ENCODE data around the gene SLC23A1.
"Not testable (repeated sequence)": the region's sequence is repeated elsewhere in the genome, so short reads cannot be mapped to it uniquely, and the experiment has no call there.

Gene SLC23A1

DNA sequence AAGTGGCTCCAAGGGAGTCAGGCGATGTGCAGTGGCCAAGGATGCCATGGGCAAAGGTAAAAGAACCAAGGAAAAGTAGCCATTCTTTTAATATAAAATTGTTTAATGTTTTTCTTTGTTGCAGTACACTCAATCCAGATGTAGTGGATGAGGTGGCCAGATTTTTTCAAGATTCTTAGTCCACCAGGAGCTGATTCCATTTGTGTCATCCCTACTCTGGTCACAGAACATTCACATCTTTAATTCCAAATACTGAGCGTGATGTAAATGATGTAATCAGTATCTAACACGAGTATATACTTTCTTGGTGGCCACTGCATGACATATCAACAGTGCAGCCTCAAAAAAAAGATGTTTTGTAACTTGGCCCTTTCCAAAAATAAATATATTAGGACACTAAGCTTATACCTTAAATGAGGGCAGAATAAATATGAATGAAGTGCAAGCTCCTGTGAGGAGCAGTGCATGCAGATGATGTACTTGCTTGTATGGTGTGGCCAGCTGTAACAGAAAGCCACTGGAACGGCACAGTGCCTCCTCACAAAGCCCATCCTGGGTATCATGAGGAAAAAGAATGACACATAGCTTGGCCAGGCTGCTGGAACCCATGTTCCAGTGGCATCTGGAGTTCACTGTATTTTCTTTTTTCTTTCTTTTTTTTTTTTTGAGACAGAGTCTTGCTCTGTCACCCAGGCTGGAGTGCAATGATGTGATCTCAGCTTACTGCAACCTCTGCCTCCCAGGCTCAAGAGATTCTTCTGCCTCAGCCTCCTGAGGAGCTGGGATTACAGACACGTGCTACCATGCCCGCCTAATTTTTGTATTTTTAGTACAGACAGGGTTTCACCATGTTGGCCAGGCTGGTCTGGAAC lies 27.3 kb upstream of the SLC23A1 start:
- H3K27ac ChIP-seq (replicated peaks; ENCODE audit: low read length) = no peak overlapping the region

DNA sequence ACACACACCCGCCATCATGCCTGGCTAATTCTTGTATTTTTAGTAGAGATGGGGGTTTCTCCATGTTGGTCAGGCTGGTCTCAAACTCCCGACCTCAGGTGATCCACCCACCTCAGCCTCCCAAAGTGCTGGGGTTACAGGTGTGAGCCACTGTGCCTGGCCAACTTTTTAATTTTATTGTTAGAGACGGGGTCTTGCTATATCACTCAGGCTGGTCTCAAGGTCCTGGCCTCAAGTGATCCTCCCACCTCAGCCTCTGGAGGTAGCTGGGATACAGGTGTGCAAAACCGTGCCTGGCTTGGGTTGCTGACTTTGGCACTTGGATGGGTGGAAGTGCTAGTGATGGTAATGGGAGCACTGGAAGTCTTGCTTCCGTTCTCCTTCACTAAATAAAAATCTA lies 26.0 kb upstream of the SLC23A1 start:
- not testable (repeated sequence) for H2BK15ac ChIP-seq (ENCODE audit: low read length); H2BK120ac ChIP-seq (ENCODE audit: low read depth, low read length); H2BK12ac ChIP-seq (ENCODE audit: low read length); H3K14ac ChIP-seq (ENCODE audit: low read length); H2AK5ac ChIP-seq (ENCODE audit: low read depth, low read length); H4K8ac ChIP-seq (ENCODE audit: low read depth, low read length); H4K91ac ChIP-seq (ENCODE audit: low read depth, low read length, poor library complexity); H3K4me1 ChIP-seq (ENCODE audit: control insufficient read depth in 2 of 2, insufficient read depth in 1 of 2, low read depth in 1 of 2, low read length in 2 of 2); H2AFZ ChIP-seq (ENCODE audit: low read length); H3K4me3 ChIP-seq (ENCODE audit: low read length in 2 of 2); H2BK5ac ChIP-seq (ENCODE audit: low read length); H3K9ac ChIP-seq (ENCODE audit: low read depth, low read length, poor library complexity); H3K4me2 ChIP-seq (ENCODE audit: insufficient read depth, low read length, poor library complexity, severe bottlenecking); DNase-seq (ENCODE audit: low spot score); H3K9me3 ChIP-seq (replicated peaks in 1 of 2; ENCODE audit: control insufficient read depth in 2 of 2, insufficient read depth in 1 of 2, low read depth in 1 of 2, low read length in 2 of 2); H3K79me1 ChIP-seq (ENCODE audit: low read depth, low read length); H3K27me3 ChIP-seq (ENCODE audit: control insufficient read depth in 3 of 3, insufficient read depth in 3 of 3, low read depth in 1 of 3, low read length in 3 of 3); H3K23ac ChIP-seq (ENCODE audit: low read depth, low read length, poor library complexity); H3K27ac ChIP-seq (replicated peaks; ENCODE audit: low read length); H3K4ac ChIP-seq (ENCODE audit: low read length); H3K18ac ChIP-seq (ENCODE audit: low read length)
- no CpG with 5 or more reads among the region's 5 CpGs for WGBS, 2 donors (ENCODE audit: extremely low coverage in 2 of 2, insufficient read length in 2 of 2, insufficient replicate concordance in 1 of 2)
- H3K36me3 ChIP-seq (replicated peaks in 1 of 2; ENCODE audit: control insufficient read depth in 2 of 2, insufficient read depth in 2 of 2, low read length in 2 of 2) = peaks cover 6 to 20% of the 10 kb centered on the region in 2 donors

More for the DNA sequence above, 27.3 kb upstream of the SLC23A1 start:
- Histone ChIP-seq H4K8ac (ENCODE audit: low read depth, low read length) (no peak overlapping the region), H2BK120ac (ENCODE audit: low read depth, low read length) (no peak overlapping the region), H2BK15ac (ENCODE audit: low read length) (no peak overlapping the region), H3K4me2 (ENCODE audit: insufficient read depth, low read length, poor library complexity, severe bottlenecking) (no peak overlapping the region), H3K79me1 (ENCODE audit: low read depth, low read length) (no peaks in the 10 kb centered on the region), H3K9ac (ENCODE audit: low read depth, low read length, poor library complexity) (no peak overlapping the region), H3K36me3 (replicated peaks in 1 of 2; ENCODE audit: control insufficient read depth in 2 of 2, insufficient read depth in 2 of 2, low read length in 2 of 2) (peaks cover 8 to 31% of the 10 kb centered on the region in 2 donors), H2AK5ac (ENCODE audit: low read depth, low read length) (no peak overlapping the region), H2BK12ac (ENCODE audit: low read length) (no peak overlapping the region), H3K9me3 (replicated peaks in 1 of 2; ENCODE audit: control insufficient read depth in 2 of 2, insufficient read depth in 1 of 2, low read depth in 1 of 2, low read length in 2 of 2) (no peaks in the 10 kb centered on the region), H3K14ac (ENCODE audit: low read length) (no peak overlapping the region), H3K27me3 (ENCODE audit: control insufficient read depth in 3 of 3, insufficient read depth in 3 of 3, low read depth in 1 of 3, low read length in 3 of 3) (no peaks in the 10 kb centered on the region), H3K18ac (ENCODE audit: low read length) (no peak overlapping the region), H3K4me1 (ENCODE audit: control insufficient read depth in 2 of 2, insufficient read depth in 1 of 2, low read depth in 1 of 2, low read length in 2 of 2) (no peaks in the 10 kb centered on the region), H3K4me3 (ENCODE audit: low read length in 2 of 2) (no peak overlapping the region), H2AFZ (ENCODE audit: low read length) (no peak overlapping the region), H3K23ac (ENCODE audit: low read depth, low read length, poor library complexity) (no peak overlapping the region), H3K4ac (ENCODE audit: low read length) (no peak overlapping the region), H2BK5ac (ENCODE audit: low read length) (no peak overlapping the region), H4K91ac (ENCODE audit: low read depth, low read length, poor library complexity) (no peak overlapping the region)
- no peak for DNase-seq (ENCODE audit: low spot score)
- WGBS, 2 donors (ENCODE audit: extremely low coverage in 2 of 2, insufficient read length in 2 of 2, insufficient replicate concordance in 1 of 2) = no CpG with 5 or more reads among the region's 6 CpGs

DNA sequence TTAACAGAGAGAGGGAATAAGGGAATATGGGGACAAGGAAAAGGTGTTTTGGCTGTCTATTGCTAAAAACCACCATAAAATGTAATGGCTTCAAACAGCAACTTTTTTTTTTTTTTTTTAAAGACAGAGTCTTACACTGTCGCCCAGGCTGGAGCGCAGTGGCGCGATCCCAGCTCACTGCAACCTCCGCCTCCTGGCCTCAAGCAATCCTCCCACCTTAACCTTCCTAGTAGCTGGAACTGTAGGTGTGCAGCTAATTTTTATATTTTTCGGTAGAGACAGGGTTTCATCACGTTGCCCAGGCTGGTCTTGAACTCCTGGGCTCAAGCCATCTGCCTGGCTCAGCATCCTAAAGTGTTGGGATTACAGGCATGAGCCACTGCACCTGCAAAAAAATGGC lies 25.1 kb upstream of the SLC23A1 start:
- Histone ChIP-seq H3K4me1 (ENCODE audit: control insufficient read depth in 2 of 2, insufficient read depth in 1 of 2, low read depth in 1 of 2, low read length in 2 of 2) (peaks cover 3 to 6% of the 10 kb centered on the region in 2 donors), H2BK12ac (ENCODE audit: low read length) (no peak overlapping the region), H3K23ac (ENCODE audit: low read depth, low read length, poor library complexity) (no peak overlapping the region), H2BK5ac (ENCODE audit: low read length) (no peak overlapping the region), H3K4ac (ENCODE audit: low read length) (no peak overlapping the region), H3K9me3 (replicated peaks in 1 of 2; ENCODE audit: control insufficient read depth in 2 of 2, insufficient read depth in 1 of 2, low read depth in 1 of 2, low read length in 2 of 2) (no peaks in the 10 kb centered on the region), H4K8ac (ENCODE audit: low read depth, low read length) (no peak overlapping the region), H4K91ac (ENCODE audit: low read depth, low read length, poor library complexity) (no peak overlapping the region), H2AK5ac (ENCODE audit: low read depth, low read length) (no peak overlapping the region), H3K36me3 (replicated peaks in 1 of 2; ENCODE audit: control insufficient read depth in 2 of 2, insufficient read depth in 2 of 2, low read length in 2 of 2) (peaks cover 6 to 14% of the 10 kb centered on the region in 2 donors), H2BK15ac (ENCODE audit: low read length) (no peak overlapping the region), H3K27me3 (ENCODE audit: control insufficient read depth in 3 of 3, insufficient read depth in 3 of 3, low read depth in 1 of 3, low read length in 3 of 3) (no peaks in the 10 kb centered on the region), H3K4me3 (ENCODE audit: low read length in 2 of 2) (no peak overlapping the region), H2AFZ (ENCODE audit: low read length) (no peak overlapping the region), H3K14ac (ENCODE audit: low read length) (no peak overlapping the region), H3K18ac (ENCODE audit: low read length) (no peak overlapping the region), H3K4me2 (ENCODE audit: insufficient read depth, low read length, poor library complexity, severe bottlenecking) (no peak overlapping the region), H2BK120ac (ENCODE audit: low read depth, low read length) (no peak overlapping the region), H3K79me1 (ENCODE audit: low read depth, low read length) (no peaks in the 10 kb centered on the region), H3K9ac (ENCODE audit: low read depth, low read length, poor library complexity) (no peak overlapping the region), H3K27ac (replicated peaks; ENCODE audit: low read length) (no peak overlapping the region)
- no CpG with 5 or more reads among the region's 7 CpGs for WGBS, 2 donors (ENCODE audit: extremely low coverage in 2 of 2, insufficient read length in 2 of 2, insufficient replicate concordance in 1 of 2)
- no peak for DNase-seq (ENCODE audit: low spot score)

- Histone ChIP-seq H2AFZ (ENCODE audit: low read length) (no peak overlapping the region), H3K27me3 (ENCODE audit: control insufficient read depth in 3 of 3, insufficient read depth in 3 of 3, low read depth in 1 of 3, low read length in 3 of 3) (no peaks in the 10 kb centered on the region), H3K9me3 (replicated peaks in 1 of 2; ENCODE audit: control insufficient read depth in 2 of 2, insufficient read depth in 1 of 2, low read depth in 1 of 2, low read length in 2 of 2) (no peaks in the 10 kb centered on the region), H3K23ac (ENCODE audit: low read depth, low read length, poor library complexity) (no peak overlapping the region), H3K79me1 (ENCODE audit: low read depth, low read length) (no peaks in the 10 kb centered on the region), H2BK120ac (ENCODE audit: low read depth, low read length) (no peak overlapping the region), H3K36me3 (replicated peaks in 1 of 2; ENCODE audit: control insufficient read depth in 2 of 2, insufficient read depth in 2 of 2, low read length in 2 of 2) (peaks cover under 1 to 7% of the 10 kb centered on the region in 2 donors), H3K4me3 (ENCODE audit: low read length in 2 of 2) (no peak overlapping the region), H3K18ac (ENCODE audit: low read length) (no peak overlapping the region), H3K9ac (ENCODE audit: low read depth, low read length, poor library complexity) (no peak overlapping the region), H2BK15ac (ENCODE audit: low read length) (no peak overlapping the region), H2AK5ac (ENCODE audit: low read depth, low read length) (no peak overlapping the region), H4K8ac (ENCODE audit: low read depth, low read length) (no peak overlapping the region), H2BK5ac (ENCODE audit: low read length) (no peak overlapping the region), H3K27ac (replicated peaks; ENCODE audit: low read length) (no peak overlapping the region), H3K14ac (ENCODE audit: low read length) (no peak overlapping the region), H3K4ac (ENCODE audit: low read length) (no peak overlapping the region), H3K4me1 (ENCODE audit: control insufficient read depth in 2 of 2, insufficient read depth in 1 of 2, low read depth in 1 of 2, low read length in 2 of 2) (peaks cover 4 to 6% of the 10 kb centered on the region in 2 donors), H4K91ac (ENCODE audit: low read depth, low read length, poor library complexity) (no peak overlapping the region), H3K4me2 (ENCODE audit: insufficient read depth, low read length, poor library complexity, severe bottlenecking) (no peak overlapping the region), H2BK12ac (ENCODE audit: low read length) (no peak overlapping the region)
- DNase-seq (ENCODE audit: low spot score) = no peak
Observed at GRCh38 chr5:139407517-139407916, 24.4 kb upstream of the SLC23A1 start.
